HG02970 (cell line): ENCODE data around the gene MBLAC2.

Source experiments
- ATAC-seq: cut with Tn5 transposase; IDR thresholded peaks from one replicate; pipeline ENCODE4 v1.9.1; 2021; ENCODE audit warnings: mild to moderate bottlenecking, moderate library complexity, moderate number of reproducible peaks; ENCODE audit not compliant: unreplicated experiment, low FRiP score

The MBLAC2 gene

GRCh38 chr5:90472783-90473395, 1.7 kb downstream of the MBLAC2 start:
- ATAC-seq, result no peak

- no peak for ATAC-seq
Observed at GRCh38 chr5:90461288-90461687, 13.3 kb downstream of the MBLAC2 start.

- ATAC-seq, result no peak
Observed at GRCh38 chr5:90446961-90447360, 27.6 kb downstream of the MBLAC2 start.

GRCh38 chr5:90440644-90441043, 33.9 kb downstream of the MBLAC2 start:
- no peak for ATAC-seq

GRCh38 chr5:90438100-90438499, 36.5 kb downstream of the MBLAC2 start:
- no peak for ATAC-seq

- no peak for ATAC-seq
Observed at GRCh38 chr5:90437663-90438062, 36.9 kb downstream of the MBLAC2 start.

GRCh38 chr5:90434116-90434714, 40.4 kb downstream of the MBLAC2 start:
- ATAC-seq, result no peak

GRCh38 chr5:90424245-90424644, 50.3 kb downstream of the MBLAC2 start:
- ATAC-seq, result peak; percentile 60

GRCh38 chr5:90421136-90421535, 53.4 kb downstream of the MBLAC2 start:
- no peak for ATAC-seq

GRCh38 chr5:90418214-90418613, 56.4 kb downstream of the MBLAC2 start:
- ATAC-seq, result no peak

GRCh38 chr5:90410178-90410762, 64.3 kb downstream of the MBLAC2 start:
- ATAC-seq, result no peak

- ATAC-seq, result peak; percentile 98
Observed at GRCh38 chr5:90409318-90410177, 65.0 kb downstream of the MBLAC2 start, which contains the start of gene CETN3. TSS of gene CETN3 (minus strand) at chr5:90409756. CDS start at chr5:90409661, 95 bp downstream.

GRCh38 chr5:90408571-90409317, 65.8 kb downstream of the MBLAC2 start:
- peak; percentile 0 for ATAC-seq
